ENCODE results near the gene PLSCR2. TPM values are rescaled to one million over a fixed set of nuclear protein-coding genes. Genes with fewer than 3 reads are reported as not detected.

The PLSCR2 gene
- total and polyA plus RNA-seq, 2 donors from 2014 or later: 1.4 TPM; not detected in 1

GRCh38 chr3:146425341-146425740 lies 44.0 kb downstream of the PLSCR2 start:
- no peak overlapping the region for H3K27ac ChIP-seq (ENCODE audit: low read depth in 2 of 2, low read length in 2 of 2)
- no peak overlapping the region for H3K9ac ChIP-seq (ENCODE audit: low read length in 3 of 3)
- FAIRE-seq (no peak), DNase-seq (no peak)
- no peaks in the 10 kb centered on the region for H3K9me3 ChIP-seq (ENCODE audit: control insufficient read depth in 2 of 3, insufficient read depth in 1 of 3, low read length in 3 of 3)
- H3K4me3 ChIP-seq (ENCODE audit: low read length in 3 of 3): no peak overlapping the region
- TF ChIP-seq, protein P1, sequence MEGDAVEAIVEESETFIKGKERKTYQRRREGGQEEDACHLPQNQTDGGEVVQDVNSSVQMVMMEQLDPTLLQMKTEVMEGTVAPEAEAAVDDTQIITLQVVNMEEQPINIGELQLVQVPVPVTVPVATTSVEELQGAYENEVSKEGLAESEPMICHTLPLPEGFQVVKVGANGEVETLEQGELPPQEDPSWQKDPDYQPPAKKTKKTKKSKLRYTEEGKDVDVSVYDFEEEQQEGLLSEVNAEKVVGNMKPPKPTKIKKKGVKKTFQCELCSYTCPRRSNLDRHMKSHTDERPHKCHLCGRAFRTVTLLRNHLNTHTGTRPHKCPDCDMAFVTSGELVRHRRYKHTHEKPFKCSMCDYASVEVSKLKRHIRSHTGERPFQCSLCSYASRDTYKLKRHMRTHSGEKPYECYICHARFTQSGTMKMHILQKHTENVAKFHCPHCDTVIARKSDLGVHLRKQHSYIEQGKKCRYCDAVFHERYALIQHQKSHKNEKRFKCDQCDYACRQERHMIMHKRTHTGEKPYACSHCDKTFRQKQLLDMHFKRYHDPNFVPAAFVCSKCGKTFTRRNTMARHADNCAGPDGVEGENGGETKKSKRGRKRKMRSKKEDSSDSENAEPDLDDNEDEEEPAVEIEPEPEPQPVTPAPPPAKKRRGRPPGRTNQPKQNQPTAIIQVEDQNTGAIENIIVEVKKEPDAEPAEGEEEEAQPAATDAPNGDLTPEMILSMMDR (IDR thresholded peaks at IDR 0.05; ENCODE audit: borderline replicate concordance, extremely low read depth, insufficient read depth): no peak
- no peaks in the 10 kb centered on the region for H3K4me1 ChIP-seq (ENCODE audit: control insufficient read depth in 2 of 3, insufficient read depth in 2 of 3, low read depth in 1 of 3, low read length in 3 of 3)
- no peaks in the 10 kb centered on the region for H3K36me3 ChIP-seq (ENCODE audit: control insufficient read depth in 2 of 3, insufficient read depth in 3 of 3, low read length in 3 of 3)
- no peaks in the 10 kb centered on the region for H3K27me3 ChIP-seq (ENCODE audit: control insufficient read depth, insufficient read depth, low read length)
- intact Hi-C loops (cut with DNase I): no loop called here

- H3K9me3 ChIP-seq (ENCODE audit: control insufficient read depth in 2 of 3, insufficient read depth in 1 of 3, low read length in 3 of 3): no peaks in the 10 kb centered on the region
- H3K27me3 ChIP-seq (ENCODE audit: control insufficient read depth, insufficient read depth, low read length): no peaks in the 10 kb centered on the region
- TF ChIP-seq, protein P1 (IDR thresholded peaks at IDR 0.05; ENCODE audit: borderline replicate concordance, extremely low read depth, insufficient read depth): no peak
- FAIRE-seq: no peak
- H3K27ac ChIP-seq (ENCODE audit: low read depth in 2 of 2, low read length in 2 of 2): no peak overlapping the region
- no peaks in the 10 kb centered on the region for H3K4me1 ChIP-seq (ENCODE audit: control insufficient read depth in 2 of 3, insufficient read depth in 2 of 3, low read depth in 1 of 3, low read length in 3 of 3)
- H3K9ac ChIP-seq (ENCODE audit: low read length in 3 of 3): no peak overlapping the region
- intact Hi-C loops (cut with DNase I): no loop called here
- no peak for DNase-seq
- H3K4me3 ChIP-seq (ENCODE audit: low read length in 3 of 3): no peak overlapping the region
- H3K36me3 ChIP-seq (ENCODE audit: control insufficient read depth in 2 of 3, insufficient read depth in 3 of 3, low read length in 3 of 3): no peaks in the 10 kb centered on the region
These were observed 47.3 kb downstream of the PLSCR2 start for GRCh38 chr3:146421819-146422759.

DNA sequence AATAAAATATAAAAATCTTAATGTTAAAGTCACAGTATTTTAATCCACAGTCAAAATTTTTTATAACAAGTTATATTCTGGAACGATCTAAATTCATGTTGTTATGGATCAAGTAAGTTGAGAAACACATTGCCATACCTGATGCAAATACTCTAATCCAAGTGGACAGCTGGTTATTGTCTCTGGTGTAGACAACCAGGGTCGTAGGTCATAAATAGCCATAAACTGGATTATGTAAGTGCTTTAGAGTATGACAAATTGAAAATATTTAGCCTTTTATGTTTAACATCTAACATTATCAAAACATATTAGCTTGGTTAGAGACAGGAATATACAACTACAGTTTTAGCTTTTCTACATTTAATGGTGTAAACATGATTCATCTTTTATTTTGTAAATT lies 53.0 kb downstream of the PLSCR2 start:
- no peak overlapping the region for H3K27ac ChIP-seq (ENCODE audit: low read depth in 2 of 2, low read length in 2 of 2)
- no peak overlapping the region for H3K9ac ChIP-seq (ENCODE audit: low read length in 3 of 3)
- H3K36me3 ChIP-seq (ENCODE audit: control insufficient read depth in 2 of 3, insufficient read depth in 3 of 3, low read length in 3 of 3): no peaks in the 10 kb centered on the region
- H3K9me3 ChIP-seq (ENCODE audit: control insufficient read depth in 2 of 3, insufficient read depth in 1 of 3, low read length in 3 of 3): peaks cover 0 to 4% (median 4%) of the 10 kb centered on the region in 3 donors
- FAIRE-seq: peak; percentile 11
- TF ChIP-seq, protein P1 (IDR thresholded peaks at IDR 0.05; ENCODE audit: borderline replicate concordance, extremely low read depth, insufficient read depth): no peak
- H3K4me1 ChIP-seq (ENCODE audit: control insufficient read depth in 2 of 3, insufficient read depth in 2 of 3, low read depth in 1 of 3, low read length in 3 of 3): no peaks in the 10 kb centered on the region
- no peak overlapping the region for H3K4me3 ChIP-seq (ENCODE audit: low read length in 3 of 3)
- intact Hi-C loops (cut with DNase I): no loop called here
- no peaks in the 10 kb centered on the region for H3K27me3 ChIP-seq (ENCODE audit: control insufficient read depth, insufficient read depth, low read length)
- DNase-seq: peak in 2 of 5 donors; percentile 18 to 48
